GM21786 (cell line): Measurements from ENCODE around the gene METTL15.
A peak's percentile ranks its signal among the peaks of the same experiment; 100 is the strongest.
"Not testable (repeated sequence)": the region's sequence is repeated elsewhere in the genome, so short reads cannot be mapped to it uniquely, and the experiment has no call there.

Experiments used
- ATAC-seq: cut with Tn5 transposase; IDR thresholded peaks from one replicate; pipeline ENCODE4 v1.9.1; 2021; ENCODE audit not compliant: unreplicated experiment

Gene METTL15

GRCh38 chr11:28110108-28110820 lies 2.1 kb downstream of the METTL15 start:
- ATAC-seq = peak; percentile 33

- ATAC-seq = no peak
Measured at GRCh38 chr11:28110821-28111200, 2.6 kb downstream of the METTL15 start.

GRCh38 chr11:28114116-28114515 lies 5.9 kb downstream of the METTL15 start:
- no peak for ATAC-seq

DNA sequence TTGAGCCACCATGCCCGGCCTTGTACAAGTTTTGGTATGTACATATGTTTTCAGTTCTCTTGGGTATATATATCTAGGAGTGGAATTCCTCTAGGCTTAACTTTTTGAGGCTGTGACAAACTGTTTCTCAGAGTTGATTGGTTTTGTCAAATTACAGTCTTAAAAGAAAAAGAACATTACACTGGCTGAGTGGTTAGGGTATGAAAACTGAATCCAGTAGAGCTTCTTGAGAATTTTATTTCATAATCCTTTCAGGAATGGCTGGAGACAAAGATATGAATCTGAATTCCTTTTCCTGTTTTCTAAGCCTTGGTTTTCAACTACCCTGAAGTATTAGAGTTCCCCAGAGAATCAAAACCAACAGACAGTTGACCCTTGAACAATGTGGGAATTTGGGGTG lies 6.5 kb downstream of the METTL15 start:
- ATAC-seq = no peak

- no peak for ATAC-seq
Measured at GRCh38 chr11:28117712-28118111, 9.5 kb downstream of the METTL15 start.

- no peak for ATAC-seq
Measured at GRCh38 chr11:28123151-28123581, 15.0 kb downstream of the METTL15 start.

DNA sequence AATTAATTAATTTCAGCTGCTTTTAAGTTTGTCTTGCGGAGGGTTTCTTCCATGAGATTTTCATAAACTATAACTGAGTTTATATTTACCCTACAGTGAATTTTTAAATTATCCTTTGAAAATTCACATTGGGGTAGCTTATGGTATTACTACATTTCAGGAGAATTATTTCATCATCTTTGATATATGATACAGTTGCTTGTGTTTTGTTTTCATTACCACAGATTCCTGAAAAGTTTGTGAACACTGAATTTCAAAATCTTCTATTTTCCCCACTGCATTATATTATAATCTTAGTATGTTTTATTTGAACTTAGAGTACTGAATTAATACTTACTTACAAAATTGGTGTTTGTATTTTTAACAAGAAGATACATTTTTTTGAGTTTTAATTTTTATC lies 24.4 kb downstream of the METTL15 start:
- no peak for ATAC-seq

GRCh38 chr11:28133146-28133545 lies 25.0 kb downstream of the METTL15 start:
- ATAC-seq = no peak

DNA sequence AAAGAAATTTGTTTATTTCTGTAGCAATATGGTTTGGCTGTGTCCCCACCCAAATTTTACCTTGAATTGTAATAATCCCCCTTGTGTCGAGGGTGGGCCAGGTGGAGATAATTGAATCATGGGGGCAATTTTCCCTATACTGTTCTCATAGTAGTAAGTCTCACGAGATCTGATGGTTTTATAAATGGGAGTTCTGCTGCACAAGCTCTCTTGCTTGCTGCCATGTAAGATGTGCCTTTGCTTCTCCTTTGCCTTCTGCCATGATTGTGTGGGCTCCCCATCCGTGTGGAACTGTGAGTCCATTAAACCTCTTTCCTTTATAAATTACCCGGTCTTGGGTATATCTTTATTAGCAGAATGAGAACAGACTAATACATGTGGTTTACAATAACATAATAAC lies 28.0 kb downstream of the METTL15 start:
- ATAC-seq = not testable (repeated sequence)

DNA sequence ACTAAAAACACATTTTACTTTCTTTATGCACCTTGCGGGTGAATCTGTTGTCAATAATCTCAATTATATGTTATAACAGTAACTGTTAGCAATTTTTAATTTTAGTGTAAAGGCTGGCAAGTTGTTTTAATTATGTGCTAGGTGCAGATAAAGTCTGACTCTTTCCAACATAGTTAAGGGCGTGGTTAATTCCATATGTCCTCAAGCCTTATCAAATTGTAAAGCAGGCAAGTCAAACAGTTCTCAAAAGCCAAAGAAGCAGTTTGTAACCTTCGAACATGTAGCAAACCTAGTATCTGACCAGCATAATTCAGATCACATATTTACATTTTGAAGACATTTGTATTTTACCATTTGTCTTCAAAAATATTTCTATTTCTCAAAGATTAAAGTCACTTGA lies 29.2 kb downstream of the METTL15 start:
- ATAC-seq = no peak

GRCh38 chr11:28137832-28138231 lies 29.6 kb downstream of the METTL15 start:
- no peak for ATAC-seq

- ATAC-seq = no peak
Measured at GRCh38 chr11:28139841-28140415, 31.7 kb downstream of the METTL15 start.

- ATAC-seq = no peak
Measured at GRCh38 chr11:28140689-28141455, 32.7 kb downstream of the METTL15 start.

DNA sequence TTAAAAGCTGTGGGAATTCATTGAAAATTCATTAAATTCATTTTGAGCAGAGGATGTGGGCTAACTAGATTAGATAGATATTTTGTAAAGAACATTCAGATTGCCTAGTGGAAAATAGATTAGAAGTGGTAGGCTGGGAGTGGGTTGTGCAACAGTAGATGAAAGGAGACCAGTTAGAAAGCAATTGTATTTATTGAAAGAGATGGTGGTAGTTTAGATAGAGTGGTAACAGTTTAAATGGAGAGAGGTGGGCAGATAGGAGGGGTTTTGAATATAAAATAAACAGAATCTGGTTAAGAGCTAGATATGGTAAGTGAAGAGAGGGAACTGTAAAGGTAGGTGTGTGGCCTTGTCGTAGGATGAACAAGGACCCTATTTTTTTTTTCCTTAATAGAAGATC lies 34.5 kb downstream of the METTL15 start:
- no peak for ATAC-seq

DNA sequence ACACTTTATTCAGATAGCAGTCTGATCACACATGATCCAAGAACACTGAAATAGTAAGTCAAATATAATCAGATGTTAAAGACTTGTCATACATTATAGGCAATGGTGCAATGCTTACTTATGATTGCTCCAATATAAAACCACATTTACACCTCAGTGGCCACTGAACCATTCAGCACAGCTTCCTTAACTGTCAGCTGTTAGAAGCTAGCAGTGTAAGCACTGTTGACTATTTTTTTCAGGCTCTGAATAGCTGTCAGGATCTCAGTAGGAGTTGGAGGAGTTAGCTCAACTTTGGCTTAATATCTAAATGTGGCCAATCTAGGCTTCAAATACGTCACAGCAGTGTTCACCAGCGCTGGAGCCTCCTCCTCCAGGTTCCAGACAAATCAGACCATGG lies 36.6 kb downstream of the METTL15 start:
- ATAC-seq = no peak

DNA sequence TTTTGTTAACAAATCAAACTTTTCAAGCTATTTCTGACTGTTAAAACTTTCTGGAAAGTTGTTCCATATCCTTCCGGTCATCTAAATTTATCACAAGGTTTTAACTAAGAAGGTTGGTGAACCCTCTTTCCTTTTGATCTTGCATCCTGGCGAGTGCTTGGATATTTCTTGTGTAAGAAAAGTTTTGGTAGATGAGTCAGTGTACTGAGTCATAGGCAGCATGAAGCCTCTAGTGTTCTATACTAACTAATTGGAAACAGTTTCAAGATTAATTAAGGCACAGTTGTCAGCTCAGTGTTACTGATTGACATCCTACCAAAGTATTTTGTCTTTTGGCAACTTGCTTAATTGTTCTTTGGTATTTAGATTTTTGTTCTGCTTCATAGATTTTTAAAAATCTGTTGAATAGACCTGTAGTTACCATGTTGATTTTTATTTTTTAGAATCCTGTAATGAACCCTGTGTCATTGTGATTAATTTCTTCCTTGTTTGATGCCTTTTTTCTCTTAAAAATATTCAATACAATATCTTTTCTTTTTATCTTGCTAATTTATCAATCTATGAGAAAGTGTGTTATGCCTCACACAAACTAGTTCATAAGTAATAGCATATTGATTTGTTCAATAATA lies 38.0 kb downstream of the METTL15 start:
- no peak for ATAC-seq

GRCh38 chr11:28152743-28153142 lies 44.6 kb downstream of the METTL15 start:
- ATAC-seq = no peak

DNA sequence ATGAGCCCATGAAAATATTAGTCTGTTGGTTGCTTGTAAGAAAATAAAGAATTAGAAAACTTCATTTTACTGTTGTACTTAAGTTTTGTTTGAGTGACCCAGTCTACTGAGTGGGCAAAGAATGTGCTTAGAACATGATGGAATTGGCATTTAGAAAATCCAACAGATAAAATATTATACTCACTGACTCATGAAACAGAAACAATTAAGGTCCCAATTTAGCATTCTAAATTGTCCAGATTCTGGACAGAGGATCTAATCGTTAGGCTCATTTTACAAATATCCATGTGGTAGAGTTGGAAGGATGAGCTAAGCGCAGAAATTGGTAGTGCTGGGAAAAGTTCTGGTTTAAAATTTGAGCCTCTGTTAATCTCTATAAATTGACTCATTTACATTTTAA lies 45.4 kb downstream of the METTL15 start:
- ATAC-seq = no peak

DNA sequence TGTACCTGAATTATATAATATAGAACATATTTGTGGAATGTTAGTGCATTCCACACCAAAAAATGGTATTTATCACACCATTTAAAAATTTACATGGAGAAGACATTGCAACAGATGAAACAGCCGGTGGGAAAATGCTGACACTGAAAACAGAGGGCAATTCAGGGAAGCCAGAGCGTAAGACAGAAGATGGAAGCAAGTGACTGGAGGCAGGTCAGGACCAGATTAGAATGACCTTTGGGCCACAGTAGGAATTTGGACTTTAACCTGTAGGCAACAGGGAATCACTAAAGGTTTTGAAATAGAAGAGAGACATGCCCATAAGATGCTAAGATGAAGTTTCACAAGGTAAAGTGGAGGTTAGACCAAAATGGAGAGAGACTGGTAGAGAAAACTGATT lies 60.5 kb downstream of the METTL15 start:
- ATAC-seq = no peak

- ATAC-seq = no peak
Measured at GRCh38 chr11:28169816-28170215, 61.6 kb downstream of the METTL15 start.

DNA sequence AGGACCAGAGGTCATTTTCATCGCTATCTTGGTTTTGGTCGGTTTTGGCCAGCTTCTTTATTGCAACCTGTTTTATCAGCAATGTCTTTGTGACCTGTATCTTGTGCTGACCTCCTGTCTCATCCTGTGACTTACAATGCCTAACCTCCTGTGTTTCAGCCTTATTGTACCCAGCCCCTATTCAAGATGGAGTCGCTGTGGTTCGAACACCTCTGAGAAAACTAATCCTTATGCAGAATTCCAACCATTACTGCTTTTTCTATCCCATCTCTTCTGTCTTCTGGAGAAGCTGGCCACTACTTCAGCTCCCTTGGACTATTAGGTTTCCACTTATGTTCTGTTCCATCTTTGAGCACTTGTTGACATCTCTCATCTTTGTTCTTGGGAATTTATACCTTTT lies 62.6 kb downstream of the METTL15 start:
- ATAC-seq = no peak

DNA sequence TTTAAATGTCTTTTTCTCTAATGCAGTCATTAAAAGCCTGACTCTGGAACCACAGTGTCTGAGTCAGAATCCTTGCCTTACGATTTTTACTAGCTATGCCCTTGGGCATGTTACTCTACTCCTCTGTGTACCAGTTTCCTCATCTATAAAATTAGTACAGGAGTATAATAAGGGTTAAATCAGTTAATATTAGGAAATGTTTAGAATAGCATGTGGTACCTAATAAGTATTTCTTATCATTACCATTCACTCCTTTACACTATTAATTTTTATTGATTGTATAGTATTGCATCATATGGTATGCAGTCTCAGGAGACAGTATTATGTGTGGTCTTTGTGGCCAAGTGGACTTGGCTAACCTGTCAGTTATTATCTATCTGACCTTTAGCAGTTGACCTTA lies 68.2 kb downstream of the METTL15 start:
- ATAC-seq = no peak
